ENCODE measurements around the gene B9D2. TPM values are rescaled to one million over a fixed set of nuclear protein-coding genes. Genes with fewer than 3 reads are reported as not detected.

Gene B9D2
- total RNA-seq, 1 experiment from 2014 or later, result 10.8 TPM

- Histone ChIP-seq H3K36me3 (ENCODE audit: low read depth) (peaks cover 11% of the 10 kb centered on the region; the same call in 1 of the 2 replicates), H3K27ac (no peak overlapping the region), H3F3A (ENCODE audit: insufficient read depth, low read depth) (peaks cover 42% of the 10 kb centered on the region), H4K20me1 (ENCODE audit: insufficient read depth) (no peaks in the 10 kb centered on the region), H3K9me3 (ENCODE audit: insufficient read depth, low read depth) (no peaks in the 10 kb centered on the region), H2AFZ (no peak overlapping the region), H3K4me1 (replicated peaks; ENCODE audit: insufficient read depth) (peaks cover 7% of the 10 kb centered on the region), H3K9me2 (ENCODE audit: insufficient read depth) (no peaks in the 10 kb centered on the region), H3K27me3 (ENCODE audit: insufficient read depth, low read depth) (no peaks in the 10 kb centered on the region), H3K4me3 (no peak overlapping the region), H3K79me2 (ENCODE audit: low read depth) (no peaks in the 10 kb centered on the region), H3K4me2 (no peak overlapping the region)
- no peak for DNase-seq
- intact Hi-C loops (cut with micrococcal nuclease; ENCODE audit: unreplicated experiment), result loop anchor here (5.0 kb wide), 2 partner anchors 103 to 178 kb away; no protein-coding TSS in a partner anchor
- CTCF ChIA-PET, result interaction anchor here (0.6 kb wide), 1 partner anchor 43 kb away, joined by 10 read pairs; no protein-coding TSS in a partner anchor
- TF ChIP-seq EZH2 (IDR thresholded peaks at IDR 0.05; ENCODE audit: low read depth), result no peak
- TF ChIP-seq CTCF (conservative IDR thresholded peaks at IDR 0.05), result no peak
- no TSS peak for BruUV-seq (replicated peaks)
- POLR2A ChIA-PET (ENCODE audit: unreplicated experiment), result interaction anchor here (0.5 to 0.6 kb wide), 2 partner anchors 12 to 61 kb away, joined by 3 read pairs; no protein-coding TSS in a partner anchor
These were observed 59.1 kb downstream of the B9D2 start for GRCh38 chr19:41304706-41305483.

Other genes with a start within 250 kb of the B9D2 start
- not detected in 2 replicates for gene CYP2F1, start 249.7 kb downstream of the B9D2 start, total RNA-seq (2021)
- 6.8 and 14.9 TPM in 2 replicates for gene CYP2S1, start 170.9 kb downstream of the B9D2 start, total RNA-seq (2021)
- 236 and 271 TPM in 2 replicates for gene AXL, start 144.9 kb downstream of the B9D2 start, total RNA-seq (2021)
- gene HNRNPUL1, start 99.8 kb downstream of the B9D2 start, total RNA-seq (2021), result 248 and 266 TPM in 2 replicates
- gene CCDC97, start 54.0 kb downstream of the B9D2 start, total RNA-seq (2021), result 24.1 and 26.4 TPM in 2 replicates
- gene TGFB1, start 10.2 kb downstream of the B9D2 start, total RNA-seq (2021), result 67.9 and 74.9 TPM in 2 replicates
- gene TMEM91, start 12.4 kb upstream of the B9D2 start, total RNA-seq (2021), result 21.9 and 31.0 TPM in 2 replicates
- 37.7 and 43.7 TPM in 2 replicates for gene EXOSC5, start 33.2 kb upstream of the B9D2 start, total RNA-seq (2021)
- gene BCKDHA, start 33.7 kb upstream of the B9D2 start, total RNA-seq (2021), result 26.3 and 28.4 TPM in 2 replicates
- gene B3GNT8, start 63.2 kb upstream of the B9D2 start, total RNA-seq (2021), result 0.20 TPM in 1 of 2 replicates, not detected in the other
- gene DMAC2, start 75.8 kb upstream of the B9D2 start, total RNA-seq (2021), result 38.6 and 42.6 TPM in 2 replicates
- gene ERICH4, start 79.0 kb upstream of the B9D2 start, total RNA-seq (2021), result not detected in 2 replicates
- gene CEACAM21, start 212.0 kb upstream of the B9D2 start, total RNA-seq (2021), result not detected in 2 replicates